CD4-positive, alpha-beta T cell (primary cell): ENCODE results near the gene C2orf76. TPM values are rescaled to one million over a fixed set of nuclear protein-coding genes. Genes with fewer than 3 reads are reported as not detected.

Experiments used
- ATAC-seq: fragments of 200-7000 bp; cut with Tn5 transposase; one replicate; pipeline ENCODE4 v1.10.0; 2022; ENCODE audit warnings: mild to moderate bottlenecking; ENCODE audit not compliant: poor library complexity
- CTCF ChIA-PET: fragments of 350-600 bp; sonication (Branson Sonifier 250); formaldehyde crosslinking; loops from one replicate; lab custom pipeline; 2021; ENCODE audit warnings: antibody characterized with exemption, inconsistent platforms; lab: Charles Lee
- POLR2A ChIA-PET: fragments of 350-600 bp; sonication (Branson Sonifier 250); formaldehyde crosslinking; loops from one replicate; lab custom pipeline; 2021; ENCODE audit warnings: antibody characterized with exemption, inconsistent platforms; lab: Charles Lee
- DNase-seq, 14 experiments: peaks; one replicate each; pipeline ENCODE4 v3.0.0-alpha.2; 2013 to 2020; ENCODE audit warnings: mixed read lengths in 2 of 14
- H3K27ac ChIP-seq, 2 donors: one replicate each; pipeline versions ENCODE4 v1.5.1 to v1.7.0; 2013; ENCODE audit warnings: low read length in 2 of 2, low read depth in 1 of 2, mild to moderate bottlenecking in 1 of 2
- H3K27me3 ChIP-seq, 2 experiments: 1 replicate in 1 of 2; 2 replicates in 1 of 2; pipeline versions ENCODE4 v1.6.1 to v1.7.0; 2013; ENCODE audit warnings: low read length in 2 of 2, control low read depth in 1 of 2, mild to moderate bottlenecking in 1 of 2, moderate library complexity in 1 of 2; ENCODE audit not compliant: insufficient read depth in 2 of 2, control insufficient read depth in 1 of 2
- H3K36me3 ChIP-seq: one replicate; pipeline ENCODE4 v1.6.1; 2013; ENCODE audit warnings: low read length, control low read depth; ENCODE audit not compliant: insufficient read depth
- H3K4me1 ChIP-seq: one replicate; pipeline ENCODE4 v1.6.1; 2013; ENCODE audit warnings: low read length, control low read depth; ENCODE audit not compliant: insufficient read depth
- H3K4me3 ChIP-seq: one replicate; pipeline ENCODE4 v1.5.1; 2013; ENCODE audit warnings: mild to moderate bottlenecking, low read length, moderate library complexity
- H3K9me3 ChIP-seq, 2 experiments: 1 replicate in 1 of 2; 2 replicates in 1 of 2; pipeline versions ENCODE4 v1.6.1 to v1.7.0; 2013; ENCODE audit warnings: low read length in 2 of 2, mild to moderate bottlenecking in 2 of 2, control low read depth in 1 of 2, moderate library complexity in 1 of 2; ENCODE audit not compliant: control insufficient read depth in 1 of 2, insufficient read depth in 1 of 2
- H3K27ac Mint-ChIP-seq: one replicate; pipeline ENCODE4 v1.8.0; 2020; ENCODE audit warnings: mixed read lengths
- H3K27me3 Mint-ChIP-seq: one replicate; pipeline ENCODE4 v1.8.0; 2021; ENCODE audit warnings: mixed read lengths
- H3K36me3 Mint-ChIP-seq: one replicate; pipeline ENCODE4 v1.8.0; 2021; ENCODE audit warnings: low read depth, mixed read lengths
- H3K4me1 Mint-ChIP-seq: one replicate; pipeline ENCODE4 v1.8.0; 2021; ENCODE audit warnings: low read depth, mixed read lengths
- H3K4me3 Mint-ChIP-seq: one replicate; pipeline ENCODE4 v1.8.0; 2020; ENCODE audit warnings: mild to moderate bottlenecking, mixed read lengths
- H3K9me3 Mint-ChIP-seq: one replicate; pipeline ENCODE4 v1.8.0; 2020; ENCODE audit warnings: mixed read lengths
- intact Hi-C, 2 experiments: fragments of 100-400 bp; cut with DNase I in 1 of 2; cut with micrococcal nuclease in 1 of 2; formaldehyde crosslinking; loops; one replicate each; pipeline versions ENCODE4 v1.15.1 to v1.9.0; 2023 to 2025; cut with DNase I, micrococcal nuclease
- total RNA-seq, 174 experiments: library from RNA in 2 of 174; stranded (reverse) in 2 of 174; gene quantifications; one replicate each; pipeline ENCODE4 v1.2.3 and lab custom pipeline; 2021 to 2026
- TF ChIP-seq, protein P1 (sequence below): fragments of 200-600 bp; IDR thresholded peaks from one replicate; pipeline ENCODE4 v1.8.0; 2022; ENCODE audit warnings: antibody characterized with exemption, mild to moderate bottlenecking

Gene C2orf76
- total RNA-seq, 2 experiments from 2014 or later = 2.8 to 4.5 TPM

DNA sequence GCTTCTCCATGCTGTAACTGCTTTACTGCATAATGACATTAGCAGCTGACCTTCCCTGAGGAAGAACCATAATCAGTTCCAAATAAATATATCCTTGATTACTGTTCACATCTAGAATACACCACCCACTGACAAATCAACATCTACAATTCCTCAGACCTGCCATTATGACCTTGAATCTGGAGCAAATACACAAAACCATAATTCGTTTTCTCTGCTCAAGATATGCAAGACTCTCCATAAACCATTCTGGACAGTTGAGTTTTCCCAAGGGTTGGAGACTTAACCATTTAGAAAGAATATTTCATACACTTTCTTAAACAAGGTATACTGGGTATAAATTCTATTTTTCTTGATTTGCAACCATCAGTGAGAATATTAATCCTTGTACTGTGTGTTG is 11.8 kb downstream of the C2orf76 start:
- peaks cover 5% of the 10 kb centered on the region for H3K4me1 Mint-ChIP-seq
- no peak overlapping the region for H3K27ac Mint-ChIP-seq
- H3K27me3 Mint-ChIP-seq = no peaks in the 10 kb centered on the region
- no peak overlapping the region for H3K27ac ChIP-seq
- no peaks in the 10 kb centered on the region for H3K36me3 ChIP-seq
- CTCF ChIA-PET = no interaction called here
- DNase-seq (no peak), ATAC-seq (no peak)
- POLR2A ChIA-PET = no interaction called here
- H3K4me3 ChIP-seq = no peak overlapping the region
- no peaks in the 10 kb centered on the region for H3K4me1 ChIP-seq
- intact Hi-C loops = no loop called here
- H3K9me3 Mint-ChIP-seq = no peaks in the 10 kb centered on the region
- no peaks in the 10 kb centered on the region for H3K36me3 Mint-ChIP-seq
- H3K27me3 ChIP-seq = no peaks in the 10 kb centered on the region
- H3K4me3 Mint-ChIP-seq = no peak overlapping the region
- no peaks in the 10 kb centered on the region for H3K9me3 ChIP-seq
- TF ChIP-seq, protein P1, sequence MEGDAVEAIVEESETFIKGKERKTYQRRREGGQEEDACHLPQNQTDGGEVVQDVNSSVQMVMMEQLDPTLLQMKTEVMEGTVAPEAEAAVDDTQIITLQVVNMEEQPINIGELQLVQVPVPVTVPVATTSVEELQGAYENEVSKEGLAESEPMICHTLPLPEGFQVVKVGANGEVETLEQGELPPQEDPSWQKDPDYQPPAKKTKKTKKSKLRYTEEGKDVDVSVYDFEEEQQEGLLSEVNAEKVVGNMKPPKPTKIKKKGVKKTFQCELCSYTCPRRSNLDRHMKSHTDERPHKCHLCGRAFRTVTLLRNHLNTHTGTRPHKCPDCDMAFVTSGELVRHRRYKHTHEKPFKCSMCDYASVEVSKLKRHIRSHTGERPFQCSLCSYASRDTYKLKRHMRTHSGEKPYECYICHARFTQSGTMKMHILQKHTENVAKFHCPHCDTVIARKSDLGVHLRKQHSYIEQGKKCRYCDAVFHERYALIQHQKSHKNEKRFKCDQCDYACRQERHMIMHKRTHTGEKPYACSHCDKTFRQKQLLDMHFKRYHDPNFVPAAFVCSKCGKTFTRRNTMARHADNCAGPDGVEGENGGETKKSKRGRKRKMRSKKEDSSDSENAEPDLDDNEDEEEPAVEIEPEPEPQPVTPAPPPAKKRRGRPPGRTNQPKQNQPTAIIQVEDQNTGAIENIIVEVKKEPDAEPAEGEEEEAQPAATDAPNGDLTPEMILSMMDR = no peak

DNA sequence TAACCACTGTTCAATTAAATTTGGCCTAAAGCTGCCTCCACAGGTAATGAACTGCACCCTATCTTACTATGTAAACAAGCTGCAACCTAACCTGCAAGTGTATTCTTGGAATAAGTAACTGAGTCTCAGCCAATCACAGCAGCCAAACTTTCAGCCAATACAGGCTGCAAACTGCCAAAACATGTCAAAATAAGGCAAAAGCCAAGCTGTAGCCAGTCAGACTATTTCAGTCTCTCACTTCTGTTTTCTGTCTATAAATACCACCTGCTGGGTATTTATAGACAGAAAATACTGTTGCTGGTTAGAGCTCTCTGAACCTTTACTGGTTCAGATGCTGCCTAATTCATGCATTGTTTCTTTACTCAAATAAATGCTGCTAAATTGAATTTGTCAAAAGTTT is 14.3 kb downstream of the C2orf76 start:
- no peak overlapping the region for H3K27ac Mint-ChIP-seq
- no peak overlapping the region for H3K4me3 ChIP-seq
- ChIA-PET CTCF (no interaction called here), POLR2A (no interaction called here)
- TF ChIP-seq, protein P1 = no peak
- DNase-seq (no peak), ATAC-seq (no peak)
- H3K27ac ChIP-seq = no peak overlapping the region
- intact Hi-C loops = no loop called here
- H3K9me3 Mint-ChIP-seq = no peaks in the 10 kb centered on the region
- H3K4me3 Mint-ChIP-seq = no peak overlapping the region
- no peaks in the 10 kb centered on the region for H3K36me3 ChIP-seq
- H3K27me3 ChIP-seq = no peaks in the 10 kb centered on the region
- no peaks in the 10 kb centered on the region for H3K9me3 ChIP-seq
- no peaks in the 10 kb centered on the region for H3K36me3 Mint-ChIP-seq
- no peaks in the 10 kb centered on the region for H3K4me1 ChIP-seq
- peaks cover under 1% of the 10 kb centered on the region for H3K4me1 Mint-ChIP-seq
- no peaks in the 10 kb centered on the region for H3K27me3 Mint-ChIP-seq

DNA sequence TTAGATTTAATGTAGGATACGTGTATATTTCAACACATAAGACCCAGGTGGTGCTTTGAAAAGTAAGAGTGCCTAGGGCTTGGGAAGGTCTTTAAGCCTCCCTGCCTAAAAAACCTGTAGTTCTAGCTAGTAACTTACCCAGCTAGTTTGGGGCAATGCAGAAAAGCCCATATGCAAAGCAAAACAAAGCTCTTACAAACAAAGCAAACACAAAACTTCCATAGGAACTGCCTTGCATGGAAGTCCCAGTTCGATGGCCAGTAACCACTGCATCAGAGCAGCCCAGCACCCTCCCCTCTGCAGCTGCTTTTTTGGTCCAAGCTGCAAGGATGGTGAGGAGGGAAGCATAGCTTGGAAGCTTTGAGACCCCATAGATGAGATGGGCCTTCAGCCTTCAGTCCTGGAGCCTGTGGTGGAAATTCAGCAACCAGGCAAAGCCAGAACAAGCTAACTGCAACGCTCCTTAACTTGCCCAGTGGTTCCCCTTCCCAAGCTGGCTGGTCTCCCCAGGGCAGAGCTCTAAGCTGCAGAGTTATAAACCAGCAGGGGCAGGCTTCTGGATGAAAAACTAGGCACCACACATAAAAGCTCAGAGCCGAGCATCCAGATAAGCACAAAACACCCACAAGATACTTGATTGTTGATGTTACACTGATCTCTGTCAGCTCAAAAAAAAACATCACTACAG is 16.2 kb downstream of the C2orf76 start:
- intact Hi-C loops = no loop called here
- ATAC-seq (no peak), DNase-seq (no peak)
- no peaks in the 10 kb centered on the region for H3K27me3 Mint-ChIP-seq
- CTCF ChIA-PET = no interaction called here
- H3K27ac ChIP-seq = no peak overlapping the region
- POLR2A ChIA-PET = no interaction called here
- H3K27ac Mint-ChIP-seq = no peak overlapping the region
- no peaks in the 10 kb centered on the region for H3K36me3 ChIP-seq
- no peaks in the 10 kb centered on the region for H3K36me3 Mint-ChIP-seq
- no peaks in the 10 kb centered on the region for H3K9me3 Mint-ChIP-seq
- no peak overlapping the region for H3K4me3 ChIP-seq
- no peaks in the 10 kb centered on the region for H3K4me1 Mint-ChIP-seq
- H3K4me3 Mint-ChIP-seq = no peak overlapping the region
- no peaks in the 10 kb centered on the region for H3K4me1 ChIP-seq
- no peaks in the 10 kb centered on the region for H3K9me3 ChIP-seq
- H3K27me3 ChIP-seq = no peaks in the 10 kb centered on the region
- TF ChIP-seq, protein P1 = no peak
